A549 treated with DMSO at 1 μM for 4 hours (cell line): Measurements from ENCODE around the gene AIMP2. TPM values are rescaled to one million over a fixed set of nuclear protein-coding genes. Genes with fewer than 3 reads are reported as not detected.

Experiments used
- total RNA-seq: library from RNA; stranded (reverse); fragments of 200-300 nt; extraction: Qiagen RNA extraction; gene quantifications from 5 replicates; pipeline ENCODE4 v1.2.3, GENCODE V29; 2022; ENCODE audit warnings: low read depth

Gene AIMP2
- 85.7 to 94.1 TPM (median 92.5 TPM) in 5 replicates for total RNA-seq

DNA sequence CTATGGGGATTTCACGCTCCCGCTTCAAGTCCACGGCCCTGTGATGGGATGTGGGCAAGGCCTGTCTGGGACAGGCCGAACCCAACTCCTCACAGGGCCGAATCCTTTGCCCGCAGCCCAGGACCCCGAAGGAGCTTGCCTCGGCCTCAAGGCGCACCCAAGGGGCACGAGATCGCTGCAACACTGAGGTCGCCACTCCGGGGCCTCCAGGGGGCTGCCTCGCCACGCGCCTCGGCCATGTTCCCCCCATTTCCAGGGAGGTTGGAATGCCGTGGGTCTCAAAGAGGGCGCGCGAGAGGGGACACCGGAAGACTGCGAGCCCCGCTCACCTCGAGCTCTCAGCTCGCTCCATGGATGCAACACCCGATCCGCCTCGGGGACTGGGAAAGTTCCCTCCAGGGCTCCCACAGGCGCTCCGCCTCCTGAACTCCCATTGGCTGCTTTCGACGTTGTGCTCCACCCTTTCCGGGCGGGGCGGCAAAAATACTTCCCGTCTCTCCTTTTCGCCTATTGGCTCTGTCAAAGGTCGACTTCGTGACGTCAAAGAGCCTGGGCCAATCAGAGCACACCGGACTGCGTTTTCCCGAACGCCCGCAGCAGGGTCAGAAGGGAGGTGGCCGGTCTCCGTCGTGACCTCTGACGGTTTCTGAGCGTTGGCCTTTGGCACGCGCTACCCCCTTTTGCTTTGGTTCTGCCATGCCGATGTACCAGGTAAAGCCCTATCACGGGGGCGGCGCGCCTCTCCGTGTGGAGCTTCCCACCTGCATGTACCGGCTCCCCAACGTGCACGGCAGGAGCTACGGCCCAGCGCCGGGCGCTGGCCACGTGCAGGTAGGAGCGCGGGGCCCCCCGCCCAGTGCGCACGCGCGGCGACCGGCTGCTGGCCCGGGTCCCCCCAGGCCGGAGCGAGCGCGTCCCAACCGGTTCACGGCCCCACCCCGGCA is at the start of gene AIMP2, which contains the start of gene PMS2:
Gene AIMP2 (plus strand): TSS at position 605 of the 944 bp plus-strand sequence. CDS start 92 bp downstream, at position 697.
Gene PMS2 (minus strand): TSS at position 382 of the 944 bp plus-strand sequence. CDS start 30 bp downstream, at position 352.

DNA sequence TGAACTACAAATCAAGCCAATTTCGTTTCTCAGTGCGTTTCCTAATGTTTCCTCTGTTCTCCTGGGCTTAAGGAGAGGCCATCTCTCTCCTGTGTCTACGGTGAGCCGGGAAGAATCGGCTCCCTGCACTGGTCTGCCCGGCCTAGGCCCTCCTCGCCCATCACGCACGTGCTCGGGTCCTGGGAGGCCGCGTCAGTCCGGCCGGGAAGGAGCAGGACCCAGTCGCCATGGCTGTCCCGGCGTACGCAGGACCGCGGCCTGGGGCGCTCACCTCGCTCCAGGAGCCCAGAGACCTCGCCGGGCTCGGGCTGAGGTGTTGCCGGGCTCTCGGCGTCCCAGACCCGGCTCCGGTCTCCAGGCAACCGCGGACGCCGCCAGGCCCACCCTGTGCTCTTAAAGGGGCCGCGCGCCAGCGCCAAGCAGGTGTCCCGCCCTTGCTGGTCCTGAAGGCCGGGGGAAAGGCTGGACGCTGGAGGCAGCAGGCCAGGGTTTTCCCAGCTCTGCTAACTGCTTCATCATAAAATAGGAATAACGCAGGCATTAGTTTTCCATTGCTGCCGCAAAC is 38.6 kb upstream of the AIMP2 start, which contains the start of gene RSPH10B:
Gene RSPH10B (minus strand): TSS at position 343 of the 565 bp plus-strand sequence. CDS start 3,573 bp downstream, outside the sequence.

DNA sequence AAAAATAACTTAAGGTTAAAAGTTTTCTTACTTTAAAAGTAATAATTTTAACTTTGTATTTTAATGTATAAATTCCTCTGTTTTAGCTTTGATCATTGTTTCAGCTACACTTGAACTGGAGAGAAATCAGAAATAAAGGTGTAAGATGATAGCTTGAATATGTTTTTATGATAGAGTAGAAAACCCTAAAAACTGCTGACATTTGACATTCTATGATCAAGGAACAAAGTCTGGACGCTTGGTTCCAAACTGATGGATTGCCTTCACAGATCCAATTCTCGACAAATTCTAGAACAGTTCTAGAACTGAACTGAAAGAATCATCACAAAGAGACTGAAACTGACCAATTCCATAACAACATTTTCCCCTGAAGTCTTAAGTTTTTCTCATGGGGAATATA is 21.9 kb downstream of the AIMP2 start, which contains the start of gene ANKRD61:
Gene ANKRD61 (plus strand): TSS at position 389 of the 400 bp plus-strand sequence. CDS start 0 bp downstream, at position 389.

Other genes starting within 250 kb of the AIMP2 start
- 25.8 to 30.0 TPM (median 28.7 TPM) in 5 replicates for gene RNF216, start 227.6 kb upstream of the AIMP2 start, total RNA-seq
- gene OCM, start 128.5 kb upstream of the AIMP2 start, total RNA-seq: not detected in 5 replicates
- 71.5 to 97.5 TPM (median 79.1 TPM) in 5 replicates for gene CCZ1, start 110.5 kb upstream of the AIMP2 start, total RNA-seq
- gene RSPH10B, start 38.6 kb upstream of the AIMP2 start, total RNA-seq: 0.09 to 0.27 TPM (median 0.12 TPM) in 4 of 5 replicates, not detected in the other
- gene PMS2, start 223 bp upstream of the AIMP2 start, total RNA-seq: 12.0 to 15.3 TPM (median 14.0 TPM) in 5 replicates
- 0.50 to 0.99 TPM (median 0.78 TPM) in 5 replicates for gene ANKRD61, start 22.1 kb downstream of the AIMP2 start, total RNA-seq
- gene EIF2AK1, start 49.9 kb downstream of the AIMP2 start, total RNA-seq: 56.2 to 87.6 TPM (median 81.8 TPM) in 5 replicates
- 7.1 to 8.8 TPM (median 8.7 TPM) in 5 replicates for gene USP42, start 95.7 kb downstream of the AIMP2 start, total RNA-seq